Caco-2 (cell line): Measurements from ENCODE around the gene PLOD2. TPM values are rescaled to one million over a fixed set of nuclear protein-coding genes. Genes with fewer than 3 reads are reported as not detected.

Experiments used
- BruUV-seq: library from RNA; stranded (reverse); fragments of 400-500 nt; replicated peaks from 2 replicates; lab custom pipeline; 2021; lab: Mats Ljungman, UMichigan
- CTCF ChIA-PET: fragments of 300-600 bp; sonication (Branson Sonifier 250); formaldehyde crosslinking; loops from one replicate; lab custom pipeline; 2022; ENCODE audit warnings: antibody characterized with exemption; lab: Charles Lee
- POLR2A ChIA-PET: fragments of 300-600 bp; sonication (Branson Sonifier 250); formaldehyde crosslinking; loops from one replicate; lab custom pipeline; 2022; ENCODE audit warnings: antibody characterized with exemption; lab: Charles Lee
- DNase-seq, 2 experiments: peaks; one replicate each; pipeline versions ENCODE4 v3.0.0 to v3.0.0-alpha.2; 2020 to 2022
- H3K27me3 ChIP-seq: replicated peaks from 2 replicates; pipeline ENCODE4 v1.6.0; 2011; ENCODE audit warnings: low read length; ENCODE audit not compliant: control insufficient read depth, insufficient read depth
- H3K36me3 ChIP-seq: 2 replicates; pipeline ENCODE4 v1.5.1; 2011; ENCODE audit warnings: low read length; ENCODE audit not compliant: control insufficient read depth, insufficient read depth
- H3K4me1 ChIP-seq: fragments of 250-450 bp; sonication (Bioruptor Pico); 2 replicates; pipeline ENCODE4 v1.5.1; 2020; ENCODE audit warnings: mild to moderate bottlenecking
- H3K4me3 ChIP-seq: 2 replicates; pipeline ENCODE4 v1.5.1; 2011; ENCODE audit warnings: low read depth, mild to moderate bottlenecking, control low read depth, low read length
- H3K9me3 ChIP-seq: fragments of 250-450 bp; sonication (Bioruptor Pico); 2 replicates; pipeline ENCODE4 v1.5.1; 2020; ENCODE audit warnings: mild to moderate bottlenecking, moderate library complexity
- H3K27ac Mint-ChIP-seq: one replicate; pipeline ENCODE4 v1.8.0; 2022; ENCODE audit warnings: mixed read lengths; ENCODE audit not compliant: unreplicated experiment
- H3K27me3 Mint-ChIP-seq: one replicate; pipeline ENCODE4 v1.8.0; 2022; ENCODE audit warnings: mixed read lengths; ENCODE audit not compliant: insufficient read depth, unreplicated experiment
- H3K36me3 Mint-ChIP-seq: one replicate; pipeline ENCODE4 v1.8.0; 2022; ENCODE audit warnings: mild to moderate bottlenecking, mixed read lengths; ENCODE audit not compliant: insufficient read depth, unreplicated experiment
- H3K4me1 Mint-ChIP-seq: one replicate; pipeline ENCODE4 v1.8.0; 2022; ENCODE audit warnings: low read depth, mixed read lengths; ENCODE audit not compliant: unreplicated experiment
- H3K4me3 Mint-ChIP-seq: one replicate; pipeline ENCODE4 v1.8.0; 2022; ENCODE audit warnings: mild to moderate bottlenecking, moderate library complexity, mixed read lengths; ENCODE audit not compliant: unreplicated experiment
- H3K9me3 Mint-ChIP-seq: one replicate; pipeline ENCODE4 v1.8.0; 2022; ENCODE audit warnings: mixed read lengths; ENCODE audit not compliant: unreplicated experiment
- intact Hi-C: fragments of 100-400 bp; cut with micrococcal nuclease; formaldehyde crosslinking; loops from one replicate; pipeline ENCODE4 v1.10.0; 2022; ENCODE audit not compliant: unreplicated experiment
- total RNA-seq: library from RNA; stranded (reverse); gene quantifications from 2 replicates; pipeline ENCODE4 v1.2.3, GENCODE V29; 2022
- TF ChIP-seq, protein P1 (sequence below), 2 experiments: fragments of 200-600 bp in 1 of 2; IDR thresholded peaks; 1 replicate in 1 of 2; 2 replicates in 1 of 2; pipeline versions ENCODE4 v1.5.1 to v1.8.0; 2011 to 2022; ENCODE audit warnings: antibody characterized with exemption in 1 of 2, control low read depth in 1 of 2, inconsistent platforms in 1 of 2, low read depth in 1 of 2, low read length in 1 of 2, mild to moderate bottlenecking in 1 of 2, moderate library complexity in 1 of 2; ENCODE audit not compliant: insufficient read depth in 1 of 2, severe bottlenecking in 1 of 2, unreplicated experiment in 1 of 2

Gene PLOD2
- total RNA-seq, 1 experiment from 2014 or later = 53.1 TPM

DNA sequence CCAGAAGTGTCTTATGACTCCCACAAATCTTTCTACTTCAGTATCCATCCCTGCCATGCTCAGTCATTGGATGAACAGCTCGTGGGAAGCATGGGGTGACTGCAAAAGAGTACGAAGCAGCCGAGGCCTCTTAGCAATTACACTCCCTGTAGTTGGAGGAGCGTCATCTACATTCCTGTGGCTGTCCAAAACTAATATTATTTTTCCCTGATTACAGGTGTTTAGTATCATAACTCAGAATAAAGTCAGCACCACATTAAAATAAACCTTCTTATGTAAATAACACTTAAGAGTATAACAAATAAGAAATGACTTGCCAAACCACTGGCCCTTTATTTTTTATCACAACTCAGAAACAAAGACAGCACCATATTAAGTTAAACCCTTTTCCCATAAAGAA, 141.5 kb downstream of the PLOD2 start:
- Histone ChIP-seq H3K4me3 (no peak overlapping the region), H3K27me3 (no peaks in the 10 kb centered on the region), H3K9me3 (no peaks in the 10 kb centered on the region), H3K36me3 (no peaks in the 10 kb centered on the region), H3K4me1 (no peaks in the 10 kb centered on the region)
- intact Hi-C loops = no loop called here
- BruUV-seq = no TSS peak
- POLR2A ChIA-PET = no interaction called here
- DNase-seq = no peak
- TF ChIP-seq, protein P1, sequence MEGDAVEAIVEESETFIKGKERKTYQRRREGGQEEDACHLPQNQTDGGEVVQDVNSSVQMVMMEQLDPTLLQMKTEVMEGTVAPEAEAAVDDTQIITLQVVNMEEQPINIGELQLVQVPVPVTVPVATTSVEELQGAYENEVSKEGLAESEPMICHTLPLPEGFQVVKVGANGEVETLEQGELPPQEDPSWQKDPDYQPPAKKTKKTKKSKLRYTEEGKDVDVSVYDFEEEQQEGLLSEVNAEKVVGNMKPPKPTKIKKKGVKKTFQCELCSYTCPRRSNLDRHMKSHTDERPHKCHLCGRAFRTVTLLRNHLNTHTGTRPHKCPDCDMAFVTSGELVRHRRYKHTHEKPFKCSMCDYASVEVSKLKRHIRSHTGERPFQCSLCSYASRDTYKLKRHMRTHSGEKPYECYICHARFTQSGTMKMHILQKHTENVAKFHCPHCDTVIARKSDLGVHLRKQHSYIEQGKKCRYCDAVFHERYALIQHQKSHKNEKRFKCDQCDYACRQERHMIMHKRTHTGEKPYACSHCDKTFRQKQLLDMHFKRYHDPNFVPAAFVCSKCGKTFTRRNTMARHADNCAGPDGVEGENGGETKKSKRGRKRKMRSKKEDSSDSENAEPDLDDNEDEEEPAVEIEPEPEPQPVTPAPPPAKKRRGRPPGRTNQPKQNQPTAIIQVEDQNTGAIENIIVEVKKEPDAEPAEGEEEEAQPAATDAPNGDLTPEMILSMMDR (IDR thresholded peaks at IDR 0.05; ENCODE audit: insufficient read depth in 1 of 2, low read depth in 1 of 2, low read length in 1 of 2, severe bottlenecking in 1 of 2, unreplicated experiment in 1 of 2) = no peak
- Mint-ChIP-seq H3K9me3 (no peaks in the 10 kb centered on the region), H3K27me3 (peaks cover 2% of the 10 kb centered on the region), H3K4me3 (no peak overlapping the region), H3K27ac (no peak overlapping the region), H3K36me3 (no peaks in the 10 kb centered on the region), H3K4me1 (no peaks in the 10 kb centered on the region)
- CTCF ChIA-PET = no interaction called here

Other genes starting within 250 kb of the PLOD2 start
- gene PLSCR4, start 89.9 kb upstream of the PLOD2 start, total RNA-seq = 7.9 and 9.1 TPM in 2 replicates